ENCODE data around the gene PRDM16.

Gene PRDM16

GRCh38 chr1:3033040-3033789 is 35.8 kb upstream of the PRDM16 start:
- TF ChIP-seq CTCF (conservative IDR thresholded peaks at IDR 0.05; ENCODE audit: low read depth, low read length), result no peak
- no peak for DNase-seq (ENCODE audit: low read depth)
- H3K4me3 ChIP-seq (ENCODE audit: low read depth, low read length), result no peak overlapping the region

- TF ChIP-seq CTCF (conservative IDR thresholded peaks at IDR 0.05; ENCODE audit: low read depth, low read length), result no peak
- DNase-seq (ENCODE audit: low read depth), result no peak
- H3K4me3 ChIP-seq (ENCODE audit: low read depth, low read length), result no peak overlapping the region
Observed at GRCh38 chr1:3033790-3034090, 35.3 kb upstream of the PRDM16 start.

- no peak overlapping the region for H3K4me3 ChIP-seq (ENCODE audit: low read depth, low read length)
- TF ChIP-seq CTCF (conservative IDR thresholded peaks at IDR 0.05; ENCODE audit: low read depth, low read length), result no peak
- no peak for DNase-seq (ENCODE audit: low read depth)
Observed at GRCh38 chr1:3034162-3034561, 34.8 kb upstream of the PRDM16 start.

- no peak for DNase-seq (ENCODE audit: low read depth)
- H3K4me3 ChIP-seq (ENCODE audit: low read depth, low read length), result no peak overlapping the region
- TF ChIP-seq CTCF (conservative IDR thresholded peaks at IDR 0.05; ENCODE audit: low read depth, low read length), result no peak
Observed at GRCh38 chr1:3034728-3035562, 34.1 kb upstream of the PRDM16 start.

GRCh38 chr1:3035563-3036446 is 33.2 kb upstream of the PRDM16 start:
- DNase-seq (ENCODE audit: low read depth), result no peak
- no peak overlapping the region for H3K4me3 ChIP-seq (ENCODE audit: low read depth, low read length)
- TF ChIP-seq CTCF (conservative IDR thresholded peaks at IDR 0.05; ENCODE audit: low read depth, low read length), result no peak

GRCh38 chr1:3036447-3037280 is 32.3 kb upstream of the PRDM16 start:
- DNase-seq (ENCODE audit: low read depth), result no peak
- no peak for TF ChIP-seq CTCF (conservative IDR thresholded peaks at IDR 0.05; ENCODE audit: low read depth, low read length)
- H3K4me3 ChIP-seq (ENCODE audit: low read depth, low read length), result no peak overlapping the region

All from choroid plexus epithelial cell (primary cell).